Tibial artery (tissue), 4 donors: Measurements from ENCODE around the gene STMN1.

Experiments used
- DNase-seq, 2 donors: peaks; one replicate each; pipeline ENCODE4 v3.0.0-alpha.2; 2019
- H3K27ac ChIP-seq, 2 donors: fragments of 200-600 bp; sonication (generic) in 1 of 2; 1 replicate in 1 of 2; 2 replicates in 1 of 2; pipeline ENCODE4 v1.5.1; 2018 to 2019; ENCODE audit warnings: mild to moderate bottlenecking in 1 of 2
- H3K27me3 ChIP-seq, 2 donors: fragments of 200-600 bp; sonication (generic) in 1 of 2; one replicate each; pipeline versions ENCODE4 v1.5.1 to v1.6.0; 2016 to 2019
- H3K36me3 ChIP-seq, 3 donors: fragments of 200-600 bp; sonication (generic) in 2 of 3; one replicate each; pipeline ENCODE4 v1.5.1; 2016 to 2019; ENCODE audit warnings: mild to moderate bottlenecking in 2 of 3
- H3K4me1 ChIP-seq, 4 donors: fragments of 200-600 bp; sonication (generic) in 2 of 4; 1 replicate in 3 of 4; 2 replicates in 1 of 4; pipeline ENCODE4 v1.5.1; 2016 to 2019
- H3K4me3 ChIP-seq, 2 donors: fragments of 200-600 bp; sonication (generic) in 1 of 2; 1 replicate in 1 of 2; 2 replicates in 1 of 2; pipeline ENCODE4 v1.5.1; 2018 to 2019; ENCODE audit warnings: mild to moderate bottlenecking in 2 of 2
- H3K9me3 ChIP-seq, 3 donors: fragments of 200-600 bp; sonication (generic) in 1 of 3; one replicate each; pipeline ENCODE4 v1.5.1; 2016 to 2019
- CTCF ChIP-seq, 2 experiments: fragments of 200-600 bp in 1 of 2; fragments of 450-650 bp in 1 of 2; IDR thresholded peaks; one replicate each; pipeline ENCODE4 v1.5.1; 2017 to 2019; ENCODE audit warnings: antibody characterized with exemption in 2 of 2, mild to moderate bottlenecking in 1 of 2, moderate library complexity in 1 of 2
- intact Hi-C: fragments of 100-400 bp; cut with DNase I; formaldehyde crosslinking; loops from one replicate; pipeline ENCODE4 v1.15.0; 2023; ENCODE audit warnings: low total_unique reads

The STMN1 gene

DNA sequence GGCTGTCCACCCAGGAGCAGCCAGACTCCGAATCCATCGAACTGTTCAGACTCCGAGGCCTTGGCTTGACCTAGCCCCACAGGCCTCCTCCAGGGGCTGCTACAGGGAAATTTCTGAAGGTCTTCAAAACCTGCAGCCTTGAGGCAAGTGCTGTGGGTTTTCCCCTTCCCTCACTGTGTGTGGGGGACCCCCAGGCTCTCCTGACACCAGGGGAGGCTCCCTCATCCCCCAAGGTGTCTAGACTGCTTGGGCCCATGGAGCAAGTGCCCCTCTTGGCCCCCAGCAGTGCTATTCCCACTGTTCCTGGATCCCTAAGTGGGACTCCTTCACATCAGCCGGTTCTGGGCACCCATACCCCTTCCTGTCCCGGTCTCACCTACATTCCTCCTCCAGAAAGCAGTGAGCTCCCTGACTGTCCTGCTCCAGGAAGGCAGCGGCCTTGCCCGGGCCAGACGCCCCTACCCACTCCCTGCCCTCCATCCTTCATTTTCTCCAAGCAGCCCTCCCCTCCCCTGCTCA, 31.5 kb downstream of the STMN1 start:
- Histone ChIP-seq H3K27me3 (no peaks in the 10 kb centered on the region), H3K4me3 (peak overlapping the region; percentile 73 to 77), H3K27ac (peak overlapping the region; percentile 76 to 88), H3K4me1 (peaks cover 0 to 30% (median 18%) of the 10 kb centered on the region in 4 donors), H3K9me3 (no peaks in the 10 kb centered on the region), H3K36me3 (peaks cover 0 to 8% (median 3%) of the 10 kb centered on the region in 3 donors)
- DNase-seq, result no peak
- intact Hi-C loops, result no loop called here
- no peak for TF ChIP-seq CTCF (IDR thresholded peaks at IDR 0.05)

- no peak for TF ChIP-seq CTCF (IDR thresholded peaks at IDR 0.05)
- H3K36me3 ChIP-seq, result peaks cover 2 to 13% (median 3%) of the 10 kb centered on the region in 3 donors
- no peak for DNase-seq
- H3K9me3 ChIP-seq, result no peaks in the 10 kb centered on the region
- H3K27ac ChIP-seq, result peak overlapping the region in 1 of 2 donors; percentile 76
- no peaks in the 10 kb centered on the region for H3K27me3 ChIP-seq
- intact Hi-C loops, result no loop called here
- H3K4me3 ChIP-seq, result peak overlapping the region in 1 of 2 donors; percentile 77
- peaks cover 0 to 30% (median 18%) of the 10 kb centered on the region in 4 donors for H3K4me1 ChIP-seq
These were observed 32.0 kb downstream of the STMN1 start for GRCh38 chr1:25874209-25874608.

- Histone ChIP-seq H3K36me3 (peaks cover 3 to 17% (median 6%) of the 10 kb centered on the region in 3 donors), H3K27me3 (no peaks in the 10 kb centered on the region), H3K4me3 (no peak overlapping the region), H3K9me3 (no peaks in the 10 kb centered on the region), H3K27ac (no peak overlapping the region), H3K4me1 (peaks cover 0 to 30% (median 18%) of the 10 kb centered on the region in 4 donors)
- intact Hi-C loops, result no loop called here
- no peak for TF ChIP-seq CTCF (IDR thresholded peaks at IDR 0.05)
- no peak for DNase-seq
These were observed 33.1 kb downstream of the STMN1 start for GRCh38 chr1:25873120-25873519.

- TF ChIP-seq CTCF (IDR thresholded peaks at IDR 0.05), result no peak
- Histone ChIP-seq H3K4me3 (no peak overlapping the region), H3K4me1 (peaks cover 0 to 30% (median 18%) of the 10 kb centered on the region in 4 donors), H3K27me3 (no peaks in the 10 kb centered on the region), H3K9me3 (no peaks in the 10 kb centered on the region), H3K36me3 (peaks cover 3 to 17% (median 6%) of the 10 kb centered on the region in 3 donors), H3K27ac (no peak overlapping the region)
- DNase-seq, result no peak
- intact Hi-C loops, result no loop called here
These were observed 33.5 kb downstream of the STMN1 start for GRCh38 chr1:25872713-25873112.

GRCh38 chr1:25871704-25872494, 34.3 kb downstream of the STMN1 start:
- H3K4me3 ChIP-seq, result no peak overlapping the region
- DNase-seq, result no peak
- no peaks in the 10 kb centered on the region for H3K9me3 ChIP-seq
- peaks cover 0 to 30% (median 18%) of the 10 kb centered on the region in 4 donors for H3K4me1 ChIP-seq
- H3K36me3 ChIP-seq, result peaks cover 3 to 17% (median 6%) of the 10 kb centered on the region in 3 donors
- intact Hi-C loops, result no loop called here
- no peaks in the 10 kb centered on the region for H3K27me3 ChIP-seq
- TF ChIP-seq CTCF (IDR thresholded peaks at IDR 0.05), result no peak
- no peak overlapping the region for H3K27ac ChIP-seq
